Stimulated activated CD8-positive, alpha-beta memory T cell treated with anti-CD3 and anti-CD28 coated beads, Interleukin-12 subunit alpha, Interleukin-12 subunit beta, amount 100 ng/mL, for 4 hours (primary cell): Measurements from ENCODE around the gene LPAR4.
"Not testable (repeated sequence)": the region's sequence is repeated elsewhere in the genome, so short reads cannot be mapped to it uniquely, and the experiment has no call there.

Source experiments
- DNase-seq: peaks from one replicate; pipeline ENCODE4 v3.0.0-alpha.2; 2020; ENCODE audit warnings: low read depth

LPAR4 gene, protein sequence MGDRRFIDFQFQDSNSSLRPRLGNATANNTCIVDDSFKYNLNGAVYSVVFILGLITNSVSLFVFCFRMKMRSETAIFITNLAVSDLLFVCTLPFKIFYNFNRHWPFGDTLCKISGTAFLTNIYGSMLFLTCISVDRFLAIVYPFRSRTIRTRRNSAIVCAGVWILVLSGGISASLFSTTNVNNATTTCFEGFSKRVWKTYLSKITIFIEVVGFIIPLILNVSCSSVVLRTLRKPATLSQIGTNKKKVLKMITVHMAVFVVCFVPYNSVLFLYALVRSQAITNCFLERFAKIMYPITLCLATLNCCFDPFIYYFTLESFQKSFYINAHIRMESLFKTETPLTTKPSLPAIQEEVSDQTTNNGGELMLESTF

GRCh38 chrX:78747489-78747888, at the start of gene LPAR4:
LPAR4 (plus strand) TSS chrX:78747720; CDS start chrX:78754870, 7,150 bp downstream.
- DNase-seq: no peak

GRCh38 chrX:78706071-78706470, 41.4 kb upstream of the LPAR4 start:
- no peak for DNase-seq

- DNase-seq: no peak
These were observed 39.3 kb upstream of the LPAR4 start for GRCh38 chrX:78708262-78708661.

DNA sequence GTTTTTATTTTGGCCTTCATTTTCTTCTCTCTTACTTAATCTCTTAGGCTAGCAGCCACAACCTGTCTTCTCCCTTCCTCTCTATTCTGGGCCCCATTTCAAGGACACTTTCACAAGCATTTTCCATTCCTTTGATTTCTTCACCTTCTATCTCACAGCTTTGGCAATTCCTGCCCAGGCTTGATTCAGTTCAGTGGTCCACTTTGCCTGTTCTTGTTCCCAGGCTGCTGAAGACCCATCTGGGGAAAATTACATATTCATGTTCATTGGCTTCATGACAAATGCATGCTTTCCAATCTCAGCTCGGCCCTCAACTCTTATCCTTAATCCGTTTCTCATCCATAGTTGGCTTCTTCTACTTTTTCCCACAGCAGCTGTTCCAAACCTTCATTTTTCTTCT, 38.7 kb upstream of the LPAR4 start:
- DNase-seq: no peak

GRCh38 chrX:78710171-78710570, 37.3 kb upstream of the LPAR4 start:
- no peak for DNase-seq

- no peak for DNase-seq
These were observed 35.2 kb upstream of the LPAR4 start for GRCh38 chrX:78712336-78712735.

GRCh38 chrX:78725287-78725686, 22.2 kb upstream of the LPAR4 start:
- DNase-seq: no peak

- DNase-seq: no peak
These were observed 1.0 kb upstream of the LPAR4 start for GRCh38 chrX:78746496-78746895.

DNA sequence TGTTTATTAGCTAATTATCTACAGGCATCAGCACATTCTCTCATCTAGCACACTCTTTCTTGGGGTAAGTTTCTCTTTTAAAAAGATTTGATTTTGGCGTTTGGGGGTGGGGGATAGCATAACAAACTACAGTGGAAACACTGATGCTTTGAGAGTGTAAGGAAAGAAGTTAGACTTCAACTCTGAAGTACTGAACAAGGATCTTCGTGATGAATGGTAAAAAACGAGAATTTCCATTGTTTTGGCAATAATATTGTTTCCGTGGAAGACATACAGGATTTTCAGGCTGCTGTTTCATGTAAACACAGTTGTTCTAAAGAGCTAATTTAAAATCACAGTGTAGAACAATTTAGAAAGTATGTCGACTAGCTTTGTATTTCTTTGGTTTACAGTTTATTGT, 451 bp downstream of the LPAR4 start:
- no peak for DNase-seq

DNA sequence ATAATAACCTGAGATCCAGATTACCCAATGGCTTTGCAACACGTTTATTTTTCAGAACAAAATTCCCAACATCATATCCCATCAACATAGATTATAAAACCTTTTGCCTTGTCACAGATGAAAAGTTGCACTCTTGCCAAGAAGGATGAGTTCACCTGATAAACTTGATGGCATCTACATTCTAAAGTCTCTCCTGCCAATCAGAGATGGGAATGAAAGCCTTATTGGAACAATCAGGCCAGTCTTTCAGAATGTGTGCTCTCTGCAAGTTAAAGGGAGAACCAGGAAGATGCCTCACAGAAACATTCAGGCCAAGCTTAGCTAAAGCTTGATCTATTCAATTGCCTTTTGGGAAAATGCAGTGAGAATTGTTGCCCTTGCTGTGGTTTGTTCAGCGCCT, 1.3 kb downstream of the LPAR4 start:
- no peak for DNase-seq

DNA sequence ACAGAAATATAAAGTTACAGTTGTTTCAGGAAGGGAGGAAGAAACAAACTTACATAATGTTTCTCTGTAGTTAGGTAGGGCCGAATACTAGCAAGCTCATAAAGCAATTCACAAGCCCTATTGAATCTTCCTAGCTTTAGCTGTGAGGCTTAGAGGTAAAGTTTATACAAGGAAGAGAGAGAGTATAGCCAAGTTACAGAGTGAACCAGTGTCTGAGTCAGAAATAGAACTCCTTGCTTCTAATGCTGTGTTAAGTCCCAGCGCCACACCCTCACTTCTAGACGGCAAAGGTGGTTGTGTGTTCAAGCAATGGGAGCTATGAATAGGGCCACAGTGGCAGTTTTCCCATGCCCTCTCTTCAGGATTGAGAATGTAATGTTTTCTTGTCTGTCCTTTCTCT, 6.1 kb downstream of the LPAR4 start:
- no peak for DNase-seq

- no peak for DNase-seq
These were observed 7.4 kb downstream of the LPAR4 start for GRCh38 chrX:78754917-78755316.

DNA sequence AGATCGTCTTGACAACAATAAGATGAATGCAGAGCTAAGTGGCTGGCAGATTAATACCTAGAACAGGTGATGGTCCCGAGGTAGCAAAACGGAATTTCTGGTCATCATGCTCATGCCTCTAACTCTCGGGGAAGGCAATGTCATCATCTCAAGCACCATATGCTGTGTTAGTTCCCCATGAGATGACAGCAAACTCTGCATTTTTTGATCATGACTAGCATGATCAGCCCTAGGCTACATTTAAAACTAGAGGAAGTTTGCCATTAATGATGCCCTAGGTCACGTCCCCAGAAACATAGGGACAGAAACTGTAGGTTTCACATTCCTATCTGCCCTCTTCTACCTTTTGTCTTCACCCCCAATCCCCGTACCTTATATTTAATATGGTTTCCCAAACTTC, 11.6 kb downstream of the LPAR4 start:
- no peak for DNase-seq

DNA sequence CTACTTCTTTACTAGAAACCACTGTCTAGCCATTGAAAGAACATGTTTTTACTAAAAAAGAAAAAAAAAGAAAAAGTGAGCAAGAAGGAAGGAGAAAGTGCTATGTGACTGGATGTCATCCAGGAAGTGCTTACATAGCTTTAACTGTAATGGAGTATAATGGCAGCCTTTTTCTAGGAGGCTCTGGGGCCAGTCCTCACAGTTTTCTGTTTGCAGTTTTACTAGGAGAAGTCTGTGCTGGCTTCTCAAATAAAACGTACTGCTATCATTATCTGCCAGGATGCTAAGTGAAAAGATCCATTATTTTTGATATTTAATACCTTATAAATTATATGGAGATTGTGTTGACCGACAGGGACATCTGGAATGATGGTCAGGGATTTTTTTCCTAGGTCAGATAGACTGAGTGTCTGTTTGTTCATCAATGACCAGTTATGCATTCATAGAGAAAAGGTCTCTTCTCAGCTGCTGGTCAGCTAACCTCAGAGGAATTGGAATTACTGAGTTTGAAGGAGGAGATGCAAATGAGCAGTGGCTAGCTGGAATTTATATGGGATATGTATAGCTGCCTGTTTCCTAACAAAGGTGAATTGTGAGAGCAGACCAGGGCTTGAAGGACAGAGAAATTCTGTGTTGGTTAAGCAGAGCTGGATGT, 21.7 kb downstream of the LPAR4 start:
- no peak for DNase-seq

DNA sequence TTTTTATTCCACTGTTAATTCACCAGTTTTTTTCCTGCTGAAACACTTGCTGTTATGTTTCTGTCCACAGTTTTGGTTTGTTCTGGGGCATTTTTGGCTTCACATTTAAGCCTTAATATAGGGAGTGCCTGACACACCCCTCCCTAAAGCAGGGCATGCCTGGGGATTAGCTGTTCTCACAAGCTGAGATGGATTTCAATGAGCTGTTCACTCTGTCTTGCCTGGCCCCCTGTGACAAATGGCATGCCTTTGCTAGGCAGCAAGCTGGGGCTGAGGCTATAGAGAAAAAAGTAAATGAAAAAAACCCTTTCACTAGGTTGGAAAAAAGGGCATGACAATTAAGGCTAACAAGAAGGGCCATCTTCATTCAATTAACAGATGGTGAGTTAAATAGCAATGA, 22.4 kb downstream of the LPAR4 start:
- no peak for DNase-seq

GRCh38 chrX:78796916-78797315, 49.4 kb downstream of the LPAR4 start:
- DNase-seq: no peak

GRCh38 chrX:78800114-78800513, 52.6 kb downstream of the LPAR4 start:
- no peak for DNase-seq

- DNase-seq: no peak
These were observed 53.2 kb downstream of the LPAR4 start for GRCh38 chrX:78800694-78801093.

DNA sequence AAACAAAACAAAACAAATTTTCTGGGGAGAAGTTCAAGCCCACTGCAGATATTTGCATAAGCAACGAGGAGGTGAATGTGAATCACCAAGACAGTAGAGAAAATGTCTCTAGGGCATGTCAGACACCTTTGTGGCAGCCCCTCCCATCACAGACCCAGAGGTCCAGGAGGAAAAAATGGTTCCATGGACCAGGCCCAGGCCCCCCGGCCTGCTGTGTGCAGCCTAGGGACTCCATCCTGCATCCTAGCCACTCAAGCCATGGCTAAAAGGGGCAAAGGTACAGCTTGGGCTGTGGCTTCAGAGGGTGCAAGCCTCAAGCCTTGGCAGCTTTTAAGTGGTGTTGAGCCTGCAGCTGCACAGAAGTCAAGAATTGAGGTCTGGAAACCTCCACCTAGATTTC, 54.0 kb downstream of the LPAR4 start:
- no peak for DNase-seq

GRCh38 chrX:78802526-78802925, 55.0 kb downstream of the LPAR4 start:
- DNase-seq: not testable (repeated sequence)
